HG03135 (cell line): ENCODE results near the gene CREBBP.

ENCODE experiments used
- ATAC-seq: cut with Tn5 transposase; IDR thresholded peaks from one replicate; pipeline ENCODE4 v1.9.1; 2021; ENCODE audit warnings: mild to moderate bottlenecking, moderate library complexity; ENCODE audit not compliant: unreplicated experiment

Gene CREBBP

DNA sequence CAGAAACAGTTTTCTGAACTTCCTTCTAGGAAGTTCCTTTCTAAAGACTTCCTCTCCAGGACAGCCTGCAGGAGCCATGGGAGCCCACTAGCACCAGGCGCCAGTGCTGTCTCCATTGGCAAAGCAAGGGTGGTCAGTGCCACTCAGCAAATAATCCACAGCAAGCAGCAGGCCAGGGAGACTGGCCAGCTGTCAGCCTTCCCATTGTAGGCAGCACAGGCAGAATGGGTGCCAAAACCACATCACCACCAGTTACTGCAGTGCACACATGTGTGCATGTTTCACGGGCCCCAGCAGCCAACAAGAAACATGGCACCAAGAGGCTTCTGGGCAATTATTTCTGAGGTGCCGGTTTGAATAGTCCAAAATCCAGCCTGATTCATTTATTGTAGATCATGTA lies 199.3 kb downstream of the CREBBP start:
- no peak for ATAC-seq

GRCh38 chr16:3677994-3678393 lies 202.5 kb downstream of the CREBBP start:
- no peak for ATAC-seq

- ATAC-seq = no peak
Observed at GRCh38 chr16:3675601-3676130, 204.8 kb downstream of the CREBBP start.
